Esophagus (tissue), 2 donors: Measurements from ENCODE around the gene TAP2. TPM values are rescaled to one million over a fixed set of nuclear protein-coding genes. Genes with fewer than 3 reads are reported as not detected.

ENCODE experiments used
- H3K27ac ChIP-seq, 2 donors: one replicate each; pipeline ENCODE4 v1.5.1; 2013; ENCODE audit warnings: low read depth in 2 of 2, mild to moderate bottlenecking in 2 of 2, inconsistent platforms in 1 of 2, low read length in 1 of 2, moderate library complexity in 1 of 2
- H3K27me3 ChIP-seq, 2 donors: one replicate each; pipeline ENCODE4 v1.6.1; 2013; ENCODE audit warnings: low read length in 2 of 2, control low read depth in 1 of 2, mild to moderate bottlenecking in 1 of 2; ENCODE audit not compliant: insufficient read depth in 2 of 2, control insufficient read depth in 1 of 2
- H3K36me3 ChIP-seq, 2 donors: one replicate each; pipeline ENCODE4 v1.6.1; 2013; ENCODE audit warnings: low read length in 1 of 2; ENCODE audit not compliant: control insufficient read depth in 2 of 2, insufficient read depth in 2 of 2
- H3K4me1 ChIP-seq, 2 donors: one replicate each; pipeline ENCODE4 v1.6.1; 2013; ENCODE audit warnings: low read length in 1 of 2; ENCODE audit not compliant: control insufficient read depth in 2 of 2, insufficient read depth in 2 of 2
- H3K4me3 ChIP-seq, 2 donors: one replicate each; pipeline ENCODE4 v1.5.1; 2013; ENCODE audit warnings: low read length in 2 of 2, mild to moderate bottlenecking in 2 of 2, low read depth in 1 of 2, moderate library complexity in 1 of 2
- H3K9me3 ChIP-seq, 2 donors: one replicate each; pipeline ENCODE4 v1.6.1; 2013; ENCODE audit warnings: mild to moderate bottlenecking in 2 of 2, low read depth in 1 of 2, low read length in 1 of 2, moderate library complexity in 1 of 2; ENCODE audit not compliant: control insufficient read depth in 2 of 2, insufficient read depth in 1 of 2
- WGBS, 2 donors: extraction: QIAGEN DNeasy Blood & Tissue Kit; methylation state at CpG; one replicate each; pipeline ENCODE4 v1.1.7; 2013; 5-methylcytosine and 5-hydroxymethylcytosine counted together
- polyA plus RNA-seq, 2 donors: library from polyadenylated mRNA; stranded (reverse); fragments of 200-250 nt; gene quantifications; one replicate each; pipeline ENCODE4 v1.2.3, GENCODE V29; 2013
- donor health status: healthy with polysubstance abuse.
- donor health status: Bipolar disorder and iron deficiency.

The TAP2 gene
- polyA plus RNA-seq, 2 donors, result 19.3 to 40.5 TPM

DNA sequence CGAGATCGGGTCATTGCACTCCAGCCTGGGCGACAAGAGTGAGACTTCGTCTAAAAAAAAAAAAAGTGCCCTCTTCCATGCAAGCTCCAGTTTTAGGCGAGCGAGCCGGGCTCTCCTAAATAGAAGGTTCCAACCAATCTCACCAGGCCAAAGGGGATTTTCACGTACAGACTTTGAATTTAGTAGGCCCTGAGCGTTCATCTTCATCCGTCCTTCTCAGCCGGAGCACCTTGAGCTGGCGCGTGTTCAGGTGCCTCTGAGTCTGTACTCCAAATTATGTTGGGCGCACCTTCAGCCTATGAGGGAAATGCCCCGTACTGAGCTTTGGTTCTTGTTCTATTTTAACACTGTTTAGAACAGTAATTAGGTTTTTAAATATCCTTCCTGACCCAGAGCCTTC, 817 bp upstream of the TAP2 start:
- Histone ChIP-seq H3K4me3 (no peak overlapping the region), H3K4me1 (peaks cover 2 to 12% of the 10 kb centered on the region in 2 donors)

DNA sequence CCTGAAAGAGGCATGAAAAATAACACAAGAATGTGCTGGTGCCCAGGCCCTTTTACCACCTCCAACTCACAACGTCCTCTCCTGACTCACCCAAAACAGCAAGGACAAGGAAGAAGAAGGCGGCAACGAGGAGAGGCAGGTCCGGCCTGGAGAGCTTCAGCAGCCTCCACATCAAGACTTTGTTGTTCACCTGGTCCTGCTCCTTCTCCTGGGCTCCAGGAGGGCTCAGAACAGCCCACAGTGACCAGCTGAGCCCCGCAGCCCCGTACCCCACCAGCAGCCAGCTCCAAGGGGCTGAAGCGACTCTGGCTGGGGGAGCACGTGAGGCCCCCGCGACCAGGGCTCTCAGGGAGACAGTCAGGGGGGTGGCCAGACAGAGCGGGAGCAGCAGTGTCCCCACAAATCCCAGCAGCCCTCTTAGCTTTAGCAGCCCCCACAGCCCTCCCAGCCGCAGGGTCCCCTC, 857 bp downstream of the TAP2 start:
- Histone ChIP-seq H3K27me3 (no peaks in the 10 kb centered on the region), H3K27ac (peak overlapping the region; percentile 96 to 99), H3K9me3 (no peaks in the 10 kb centered on the region), H3K4me3 (peak overlapping the region; percentile 79 to 81), H3K36me3 (peaks cover 0 to 20% of the 10 kb centered on the region in 2 donors), H3K4me1 (peaks cover 2 to 12% of the 10 kb centered on the region in 2 donors)
- WGBS, 2 donors, result 12 to 15% methylated on average over 12 of the region's 12 CpGs

More for the DNA sequence above, 817 bp upstream of the TAP2 start:
- Histone ChIP-seq H3K27ac (no peak overlapping the region), H3K9me3 (no peaks in the 10 kb centered on the region), H3K27me3 (no peaks in the 10 kb centered on the region), H3K36me3 (peaks cover 0 to 20% of the 10 kb centered on the region in 2 donors)
- 86 to 87% methylated on average over 15 of the region's 15 CpGs for WGBS, 2 donors

GRCh38 chr6:32836873-32837272, 1.7 kb downstream of the TAP2 start:
- Histone ChIP-seq H3K27me3 (no peaks in the 10 kb centered on the region), H3K4me3 (no peak overlapping the region), H3K36me3 (peaks cover 0 to 21% of the 10 kb centered on the region in 2 donors), H3K27ac (no peak overlapping the region), H3K4me1 (peaks cover 2 to 6% of the 10 kb centered on the region in 2 donors), H3K9me3 (no peaks in the 10 kb centered on the region)
- 82 to 88% methylated on average over 2 of the region's 2 CpGs for WGBS, 2 donors

DNA sequence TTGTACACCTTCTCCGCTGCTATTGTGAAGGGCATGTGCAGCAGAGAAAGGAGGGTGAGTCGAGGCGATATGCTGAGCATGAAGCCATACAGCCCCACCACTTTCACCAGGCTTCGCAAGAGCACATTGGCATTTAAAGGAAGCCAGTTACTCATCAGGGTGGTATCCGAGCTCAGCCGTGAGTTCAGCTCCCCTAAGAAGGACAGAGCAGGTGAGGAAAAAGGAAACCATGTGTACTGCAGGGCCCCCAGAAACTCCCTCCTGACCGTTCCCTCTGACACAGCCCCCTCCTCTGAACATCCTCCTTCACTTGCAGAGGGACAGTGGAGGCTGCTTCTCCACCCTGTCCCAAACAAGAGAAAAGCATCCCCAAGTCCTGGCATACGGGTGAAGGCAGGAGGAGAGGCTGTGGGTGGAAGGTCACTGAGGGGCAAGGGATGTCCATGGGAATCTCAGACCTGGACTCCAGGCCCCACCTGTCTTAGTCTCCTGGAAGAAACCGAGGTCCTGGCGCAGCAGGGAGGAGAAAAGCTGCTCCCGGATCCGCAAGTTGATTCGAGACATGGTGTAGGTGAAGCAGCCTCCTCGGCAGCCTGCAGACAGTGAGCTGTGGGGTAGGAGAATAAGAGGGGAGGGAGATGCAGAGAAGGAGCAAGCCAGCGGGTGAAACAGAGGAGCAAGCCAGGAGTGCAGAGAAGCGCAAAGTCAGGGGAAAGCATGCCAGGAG, 3.2 kb downstream of the TAP2 start:
- peaks cover 2 to 5% of the 10 kb centered on the region in 2 donors for H3K4me1 ChIP-seq
- H3K27ac ChIP-seq, result no peak overlapping the region
- peaks cover 3 to 18% of the 10 kb centered on the region in 2 donors for H3K36me3 ChIP-seq
- no peaks in the 10 kb centered on the region for H3K27me3 ChIP-seq
- WGBS, 2 donors, result 95% methylated on average over 16 of the region's 16 CpGs
- H3K9me3 ChIP-seq, result no peaks in the 10 kb centered on the region
- no peak overlapping the region for H3K4me3 ChIP-seq

GRCh38 chr6:32833664-32834063, 4.9 kb downstream of the TAP2 start:
- H3K27ac ChIP-seq, result no peak overlapping the region
- H3K27me3 ChIP-seq, result no peaks in the 10 kb centered on the region
- H3K36me3 ChIP-seq, result peaks cover 9 to 35% of the 10 kb centered on the region in 2 donors
- H3K4me1 ChIP-seq, result peaks cover 2 to 5% of the 10 kb centered on the region in 2 donors
- WGBS, 2 donors, result 86 to 87% methylated on average over 5 of the region's 5 CpGs
- H3K4me3 ChIP-seq, result no peak overlapping the region
- H3K9me3 ChIP-seq, result no peaks in the 10 kb centered on the region

- Histone ChIP-seq H3K27me3 (no peaks in the 10 kb centered on the region), H3K4me3 (no peak overlapping the region), H3K9me3 (no peaks in the 10 kb centered on the region), H3K36me3 (peaks cover 11 to 37% of the 10 kb centered on the region in 2 donors), H3K4me1 (peaks cover 0 to 3% of the 10 kb centered on the region in 2 donors), H3K27ac (no peak overlapping the region)
- 86% methylated on average over 13 of the region's 13 CpGs for WGBS, 2 donors
Measured at GRCh38 chr6:32832535-32832934, 6.0 kb downstream of the TAP2 start.

GRCh38 chr6:32830936-32831335, 7.6 kb downstream of the TAP2 start:
- no peak overlapping the region for H3K27ac ChIP-seq
- no peak overlapping the region for H3K4me3 ChIP-seq
- WGBS, 2 donors, result 64 to 71% methylated on average over 5 of the region's 5 CpGs
- no peaks in the 10 kb centered on the region for H3K4me1 ChIP-seq
- H3K36me3 ChIP-seq, result peaks cover 11 to 37% of the 10 kb centered on the region in 2 donors
- no peaks in the 10 kb centered on the region for H3K9me3 ChIP-seq
- no peaks in the 10 kb centered on the region for H3K27me3 ChIP-seq

- Histone ChIP-seq H3K9me3 (no peaks in the 10 kb centered on the region), H3K27ac (no peak overlapping the region), H3K4me3 (no peak overlapping the region), H3K36me3 (peaks cover 11 to 30% of the 10 kb centered on the region in 2 donors), H3K4me1 (no peaks in the 10 kb centered on the region), H3K27me3 (no peaks in the 10 kb centered on the region)
- 97 to 100% methylated on average over 5 of the region's 5 CpGs for WGBS, 2 donors
Measured at GRCh38 chr6:32830017-32830416, 8.5 kb downstream of the TAP2 start.

- H3K27ac ChIP-seq, result no peak overlapping the region
- H3K4me3 ChIP-seq, result no peak overlapping the region
- H3K9me3 ChIP-seq, result no peaks in the 10 kb centered on the region
- H3K4me1 ChIP-seq, result no peaks in the 10 kb centered on the region
- no peaks in the 10 kb centered on the region for H3K27me3 ChIP-seq
- H3K36me3 ChIP-seq, result peaks cover 11 to 28% of the 10 kb centered on the region in 2 donors
- 74 to 78% methylated on average over 7 of the region's 7 CpGs for WGBS, 2 donors
Measured at GRCh38 chr6:32829495-32829894, 9.0 kb downstream of the TAP2 start.

- Histone ChIP-seq H3K27me3 (no peaks in the 10 kb centered on the region), H3K4me1 (no peaks in the 10 kb centered on the region), H3K4me3 (no peak overlapping the region), H3K27ac (no peak overlapping the region), H3K9me3 (no peaks in the 10 kb centered on the region), H3K36me3 (peaks cover 11 to 21% of the 10 kb centered on the region in 2 donors)
- 68% methylated on average over 3 of the region's 3 CpGs for WGBS, 2 donors
Measured at GRCh38 chr6:32827025-32827424, 11.5 kb downstream of the TAP2 start.
